SK-N-MC (cell line): ENCODE data around the gene ILDR2.

Source experiments
- EZH2 ChIP-seq: fragments of 200-600 bp; sonication (generic); IDR thresholded peaks from one replicate; pipeline ENCODE4 v1.6.1; 2017; ENCODE audit warnings: antibody characterized with exemption
- POLR2AphosphoS5 ChIP-seq: IDR thresholded peaks from 2 replicates; pipeline ENCODE4 v1.6.1; 2012; ENCODE audit warnings: mild to moderate bottlenecking, low read depth, low read length, borderline replicate concordance

DNA sequence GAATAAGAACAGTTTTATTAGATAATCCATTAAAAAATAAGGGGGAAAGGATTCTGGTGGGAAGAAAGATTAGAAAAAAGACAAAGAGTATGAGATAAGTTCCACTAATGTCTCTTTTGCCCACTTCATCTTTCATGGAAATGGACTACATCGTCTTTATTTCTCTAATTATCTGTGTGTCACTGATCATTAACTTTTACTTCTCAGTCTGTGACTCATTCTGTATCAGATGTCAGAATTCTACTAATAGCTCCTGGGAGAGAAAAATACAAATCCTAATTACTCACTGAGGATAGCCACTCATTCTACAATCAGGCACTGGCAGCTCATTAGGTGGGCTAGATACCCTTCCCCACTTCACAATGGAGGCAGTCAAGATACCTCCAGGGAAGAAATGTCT, 41.7 kb downstream of the ILDR2 start:
- TF ChIP-seq POLR2AphosphoS5 (no peak), EZH2 (no peak)
